ENCODE data around the gene EFNA3. TPM values are rescaled to one million over a fixed set of nuclear protein-coding genes. Genes with fewer than 3 reads are reported as not detected.

EFNA3 gene
- total and polyA plus RNA-seq, 2 donors (not counting 3 experiments of a cell fraction or from before 2014, with no cell fraction given): 2.2 to 2.5 TPM

- no TSS peak for BruUV-seq (replicated peaks)
- Histone ChIP-seq H3K79me2 (ENCODE audit: control insufficient read depth, insufficient read depth, low read length) (no peaks in the 10 kb centered on the region), H2AFZ (ENCODE audit: low read depth, low read length) (no peak overlapping the region), H3K9me1 (replicated peaks; ENCODE audit: control insufficient read depth, extremely low read depth, insufficient read depth, low read length) (no peaks in the 10 kb centered on the region), H3K27ac (ENCODE audit: insufficient read depth, low read depth, low read length) (no peak overlapping the region), H3K27me3 (ENCODE audit: control insufficient read depth in 2 of 2, insufficient read depth in 2 of 2, low read length in 2 of 2) (peaks cover 6 to 9% of the 10 kb centered on the region in 2 experiments), H4K20me1 (replicated peaks; ENCODE audit: control insufficient read depth, extremely low read depth, insufficient read depth, low read length) (no peaks in the 10 kb centered on the region), H3K9me3 (replicated peaks; ENCODE audit: control insufficient read depth, insufficient read depth, low read length) (no peaks in the 10 kb centered on the region), H3K4me3 (replicated peaks in 1 of 3; ENCODE audit: insufficient read depth in 1 of 3, low read depth in 1 of 3, low read length in 3 of 3) (no peak overlapping the region), H3K36me3 (ENCODE audit: control insufficient read depth in 2 of 2, extremely low read depth in 1 of 2, insufficient read depth in 2 of 2, low read length in 2 of 2) (no peaks in the 10 kb centered on the region), H3K4me2 (ENCODE audit: insufficient read depth, low read length) (no peak overlapping the region), H3K9ac (replicated peaks; ENCODE audit: extremely low read depth, insufficient read depth, low read length) (no peak overlapping the region), H3K4me1 (ENCODE audit: control insufficient read depth, extremely low read depth, insufficient read depth, low read length) (peaks cover 3% of the 10 kb centered on the region)
- dilution Hi-C loops (cut with MboI; ENCODE audit: extremely low pct_ligation_motif_present, low sequenced_read_pairs): no loop called here
- POLR2A ChIA-PET: no interaction called here
- intact Hi-C loops (cut with micrococcal nuclease): no loop called here
- no peak for DNase-seq (ENCODE audit: low read depth, low spot score)
- no peak for TF ChIP-seq MAX (IDR thresholded peaks at IDR 0.05; ENCODE audit: insufficient read depth, insufficient read length)
- no peak for TF ChIP-seq CTCF (IDR thresholded peaks at IDR 0.05; ENCODE audit: extremely low read depth in 1 of 2, insufficient read depth in 1 of 2, low read depth in 1 of 2, low read length in 2 of 2)
- TF ChIP-seq POLR2AphosphoS5 (IDR thresholded peaks at IDR 0.05; ENCODE audit: insufficient read depth, low read depth, low read length): no peak
- no peak for TF ChIP-seq MYC (IDR thresholded peaks at IDR 0.05; ENCODE audit: low read depth, low read length)
- no peak for TF ChIP-seq GATA2 (IDR thresholded peaks at IDR 0.05; ENCODE audit: insufficient read depth, insufficient read length, low read depth, low read length)
- no peak for TF ChIP-seq EZH2 (IDR thresholded peaks at IDR 0.05; ENCODE audit: borderline replicate concordance, low read depth, low read length, severe bottlenecking)
- FAIRE-seq: no peak
- CTCF ChIA-PET: interaction anchor here (1.0 to 5.9 kb wide), 5 partner anchors 9 to 60 kb away, joined by 3 to 37 read pairs (median 5); no protein-coding TSS in a partner anchor
Observed at GRCh38 chr1:155106862-155107261, 28.2 kb downstream of the EFNA3 start.

Measured in endothelial cell of umbilical vein (primary cell).